ENCODE data around the gene MXD1.
A peak's percentile ranks its signal among the peaks of the same experiment; 100 is the strongest.
"Not testable (repeated sequence)": the region's sequence is repeated elsewhere in the genome, so short reads cannot be mapped to it uniquely, and the experiment has no call there.

MXD1 gene

DNA sequence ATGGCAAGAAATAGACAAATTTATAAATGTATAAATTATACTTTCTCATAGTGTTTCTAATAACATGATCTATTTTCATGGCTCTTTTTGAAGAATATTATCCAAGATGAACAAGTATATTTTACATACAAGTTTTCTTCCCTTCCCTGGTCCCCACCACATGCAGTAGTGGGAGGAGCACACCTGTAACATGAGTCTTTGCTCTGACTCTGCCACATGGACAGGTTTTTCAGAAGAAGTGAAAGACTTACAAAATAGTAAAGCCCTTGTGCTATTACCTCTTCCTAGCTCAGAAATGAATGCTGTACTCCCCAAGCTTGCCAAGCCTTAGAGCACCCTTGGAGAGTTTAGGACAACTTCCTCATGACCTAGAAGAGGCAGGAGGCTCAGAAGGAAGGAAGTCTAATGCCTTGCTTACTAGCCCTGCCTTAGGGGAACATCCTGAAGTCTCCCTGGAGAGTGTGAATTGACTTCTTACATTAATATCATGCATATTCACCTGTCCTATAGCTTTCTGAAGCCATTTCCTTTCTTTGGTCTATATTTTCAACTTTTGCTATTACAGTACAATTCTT, 18.4 kb downstream of the MXD1 start:
- DNase-seq (ENCODE audit: low spot score): no peak

DNA sequence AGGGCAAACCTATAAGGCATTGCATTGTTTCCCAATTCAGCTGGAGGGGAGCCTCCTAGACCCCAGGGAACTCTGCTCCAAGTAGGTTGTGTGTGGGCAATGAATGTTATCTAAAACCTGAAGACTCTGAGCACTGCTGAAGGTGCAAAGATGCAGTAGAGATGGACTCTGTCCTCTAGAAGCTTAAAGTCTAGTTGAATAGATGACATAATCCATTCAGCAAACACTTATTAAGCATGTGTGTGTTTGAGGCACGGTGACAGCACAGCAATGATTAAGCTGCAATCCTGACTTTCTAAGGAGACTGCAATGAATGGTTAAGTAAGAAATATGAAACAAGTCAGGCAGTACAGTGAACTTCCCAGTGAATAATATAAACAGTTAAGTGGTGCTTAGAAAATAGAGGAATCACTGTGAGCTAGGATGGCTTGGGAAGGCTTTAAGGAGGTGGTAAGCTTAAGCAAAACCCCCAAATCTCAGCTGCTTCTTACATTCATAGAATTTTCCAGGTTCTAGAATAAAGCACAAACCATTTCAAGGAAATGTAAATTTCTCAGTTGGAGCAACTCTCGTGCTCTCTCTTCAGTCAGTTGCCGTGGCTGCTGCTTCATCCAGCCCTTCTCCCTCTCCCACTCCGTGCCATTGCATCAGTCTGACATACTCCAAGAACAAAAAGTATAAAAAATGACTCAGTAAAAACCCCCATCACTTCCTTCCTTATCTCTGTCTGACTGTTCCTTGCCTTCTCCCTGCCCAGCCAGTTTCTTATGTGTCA, 19.1 kb downstream of the MXD1 start:
- DNase-seq (ENCODE audit: low spot score): no peak

DNA sequence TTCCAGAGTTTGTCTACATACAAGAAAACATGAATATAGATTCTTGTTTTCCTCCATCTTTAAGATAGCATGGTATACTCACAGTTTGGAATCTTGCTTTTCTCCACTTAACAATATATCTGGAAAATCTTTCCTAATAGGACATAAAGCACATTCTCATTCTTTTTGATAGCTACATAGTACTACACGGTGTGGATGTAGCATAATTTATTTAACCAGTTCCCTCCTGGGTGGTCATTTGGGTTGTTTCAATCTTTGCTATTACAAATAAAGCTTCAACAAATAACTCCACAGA, 19.7 kb downstream of the MXD1 start:
- no peak for DNase-seq (ENCODE audit: low spot score)

DNA sequence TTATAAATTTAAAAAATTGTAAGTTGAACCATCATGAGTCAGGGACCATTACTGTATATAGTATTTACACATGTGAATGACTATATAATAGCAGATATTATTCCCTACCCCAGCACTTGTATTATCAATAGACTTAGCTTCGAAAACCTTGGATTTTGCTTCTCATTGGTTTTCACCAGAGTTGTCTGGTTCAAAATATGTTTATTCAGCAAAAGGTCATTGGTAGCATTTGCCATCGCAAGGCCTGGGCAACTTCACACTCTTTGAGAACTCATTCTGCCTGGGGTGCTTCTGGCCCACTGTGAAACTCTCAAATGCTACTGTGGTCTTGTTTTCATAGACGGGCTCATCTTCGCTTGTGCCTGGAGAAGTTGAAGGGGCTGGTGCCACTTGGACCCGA, 20.1 kb downstream of the MXD1 start:
- DNase-seq (ENCODE audit: low spot score): no peak

DNA sequence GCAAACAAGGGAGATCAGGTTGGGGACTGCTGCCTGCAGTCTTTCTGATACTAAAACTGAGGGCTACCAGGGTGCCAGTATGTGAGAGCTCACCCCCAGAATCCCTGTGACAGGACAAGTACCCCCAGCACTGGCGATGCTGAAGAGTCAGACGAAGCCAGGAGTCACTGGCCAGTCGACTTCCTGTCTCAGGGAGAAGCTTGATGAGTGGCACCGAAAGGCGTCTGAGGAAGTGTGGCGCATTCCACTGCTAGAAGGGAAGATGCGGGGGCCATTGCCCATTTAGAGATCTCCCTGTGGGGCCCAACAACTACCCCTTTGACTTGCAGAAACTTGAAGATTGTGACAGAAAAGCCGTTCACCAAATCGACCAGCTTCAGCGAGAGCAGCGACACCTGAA, 22.0 kb downstream of the MXD1 start:
- DNase-seq (ENCODE audit: low spot score): no peak

DNA sequence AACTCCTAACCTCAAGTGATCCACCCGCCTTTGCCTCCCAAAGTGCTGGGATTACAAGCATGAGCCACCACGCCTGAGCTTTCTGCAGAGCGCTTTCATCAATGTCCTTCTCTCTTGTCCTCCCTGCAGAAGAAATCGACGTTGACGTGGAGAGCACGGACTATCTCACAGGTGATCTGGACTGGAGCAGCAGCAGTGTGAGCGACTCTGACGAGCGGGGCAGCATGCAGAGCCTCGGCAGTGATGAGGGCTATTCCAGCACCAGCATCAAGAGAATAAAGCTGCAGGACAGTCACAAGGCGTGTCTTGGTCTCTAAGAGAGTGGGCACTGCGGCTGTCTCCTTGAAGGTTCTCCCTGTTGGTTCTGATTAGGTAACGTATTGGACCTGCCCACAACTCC, 23.1 kb downstream of the MXD1 start:
- DNase-seq (ENCODE audit: low spot score): no peak

DNA sequence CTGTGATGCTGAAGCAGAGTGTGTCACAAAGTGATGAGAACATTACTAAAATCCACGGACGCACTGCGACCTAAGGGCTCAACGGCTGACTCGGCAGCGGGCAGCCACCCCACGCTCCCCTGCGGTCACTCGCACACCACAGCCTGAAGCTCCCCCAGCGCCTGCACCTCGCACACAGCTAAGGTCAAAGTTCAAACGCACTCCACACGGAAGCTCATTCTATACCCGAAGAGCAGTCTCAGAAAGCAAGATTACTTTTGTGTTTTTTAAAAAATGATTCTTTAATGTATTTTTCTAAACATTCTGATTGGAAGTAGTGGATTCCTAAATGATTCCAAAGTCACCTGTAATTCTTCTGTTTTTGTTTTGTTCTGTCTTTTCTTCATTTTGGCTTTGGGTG, 24.8 kb downstream of the MXD1 start:
- no peak for DNase-seq (ENCODE audit: low spot score)

DNA sequence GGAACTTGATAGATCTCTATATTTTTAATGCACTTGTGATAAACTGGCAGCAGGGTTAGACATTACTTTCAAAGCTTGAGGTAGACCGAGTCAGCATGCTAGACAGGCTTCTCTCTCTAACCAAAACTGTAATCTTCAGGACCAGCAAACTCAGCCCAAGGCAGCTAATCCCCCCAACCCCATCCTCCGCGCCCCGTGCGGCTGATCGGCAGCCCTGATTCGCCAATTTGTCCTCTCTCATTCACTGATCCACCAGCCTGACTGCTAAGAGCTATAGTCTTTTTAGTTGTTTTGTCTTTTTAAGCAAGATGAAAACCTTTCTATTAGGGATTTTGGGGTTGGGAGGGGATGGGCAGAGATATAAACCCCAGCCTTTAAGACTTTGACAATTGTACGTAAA, 25.8 kb downstream of the MXD1 start:
- DNase-seq (ENCODE audit: low spot score): no peak

DNA sequence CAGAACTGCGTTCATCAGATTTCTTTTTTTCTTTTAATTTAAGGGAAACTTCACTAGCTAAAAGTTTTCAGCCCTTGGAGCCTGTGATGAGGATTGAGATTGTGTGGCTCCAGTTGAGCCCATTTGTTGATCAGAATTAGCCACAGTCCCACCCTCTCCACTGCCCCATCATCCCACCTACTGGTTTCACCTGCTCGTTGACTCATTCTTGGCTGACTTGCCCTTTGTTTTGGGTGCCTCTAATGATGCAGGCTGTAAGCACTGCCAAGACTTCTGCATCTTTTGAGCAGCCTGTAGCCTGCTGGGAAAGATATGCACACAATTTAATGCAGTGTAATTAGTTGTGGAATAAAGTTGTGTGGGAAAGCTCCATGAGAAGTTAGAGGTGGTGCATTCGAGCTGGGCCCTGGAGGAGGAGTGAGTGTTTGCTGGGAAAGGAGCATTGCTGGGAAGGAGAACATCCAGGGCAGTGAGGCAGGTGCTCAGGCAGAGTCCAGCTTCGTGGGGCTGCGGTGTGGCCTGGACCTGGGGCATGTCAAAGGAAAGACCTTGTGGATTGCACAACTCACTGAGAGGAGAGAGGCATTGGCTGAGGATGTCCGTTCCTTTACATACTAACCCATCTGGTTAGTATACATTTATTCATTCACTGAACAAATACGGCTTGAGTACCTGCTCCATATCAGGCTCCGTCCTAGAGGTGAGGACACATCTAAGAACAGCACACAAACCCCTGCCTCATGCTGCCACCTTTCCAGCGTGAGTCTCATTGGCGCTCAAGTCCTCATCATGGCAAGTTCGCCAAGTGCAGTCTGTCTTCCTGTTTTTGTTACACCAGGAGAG, 28.3 kb downstream of the MXD1 start:
- DNase-seq (ENCODE audit: low spot score): no peak

DNA sequence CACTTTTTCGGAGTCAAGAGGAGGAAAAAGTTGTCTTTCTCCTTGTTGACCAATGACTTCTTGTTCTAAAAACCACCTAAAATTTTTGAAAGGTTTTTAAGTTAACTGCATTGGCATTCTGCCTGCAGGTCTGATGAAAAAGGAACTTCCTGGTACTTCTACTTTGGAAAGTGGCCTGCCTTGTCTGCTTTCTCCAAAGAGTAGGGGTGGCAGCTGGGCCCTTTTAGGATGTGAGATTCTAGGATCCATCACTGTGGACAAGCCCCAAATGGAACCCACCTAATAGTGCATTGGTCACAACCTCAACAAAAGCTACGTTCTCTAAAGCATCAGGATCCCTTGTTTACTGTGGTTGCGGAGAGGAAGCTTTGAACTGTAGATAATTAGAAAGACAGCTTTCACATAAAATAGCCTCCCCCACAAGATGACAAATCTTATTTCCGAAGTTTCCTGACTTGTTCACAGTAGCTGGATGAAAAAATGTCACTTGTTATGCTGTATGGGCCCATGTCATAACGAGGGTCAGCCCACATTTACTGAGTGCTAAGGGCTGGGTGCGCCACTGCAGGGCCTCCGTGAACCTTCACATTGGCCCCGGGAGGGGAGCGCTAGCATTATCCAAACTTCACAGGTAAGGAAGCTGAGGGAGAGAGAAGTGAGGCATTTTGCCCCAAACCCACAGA, 29.1 kb downstream of the MXD1 start:
- no peak for DNase-seq (ENCODE audit: low spot score)

DNA sequence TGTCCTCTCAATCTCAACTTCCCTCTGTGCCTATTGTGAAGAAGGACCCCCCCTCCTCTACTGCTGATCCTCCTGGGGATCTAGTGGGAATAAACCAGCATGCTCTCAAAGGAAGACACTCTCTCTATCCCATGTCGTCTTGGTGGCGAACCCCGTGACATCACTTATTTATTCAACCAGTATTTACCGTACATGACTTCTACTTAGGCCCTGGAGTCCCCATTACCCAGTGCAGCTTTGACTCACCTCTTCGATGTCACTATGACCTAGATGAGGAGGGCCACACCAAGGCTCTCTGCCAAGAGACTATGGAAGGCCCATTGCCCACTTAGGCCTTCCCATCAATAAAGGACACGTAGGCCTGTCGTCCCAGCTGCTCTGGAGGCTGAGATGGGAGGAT, 29.8 kb downstream of the MXD1 start:
- no peak for DNase-seq (ENCODE audit: low spot score)

DNA sequence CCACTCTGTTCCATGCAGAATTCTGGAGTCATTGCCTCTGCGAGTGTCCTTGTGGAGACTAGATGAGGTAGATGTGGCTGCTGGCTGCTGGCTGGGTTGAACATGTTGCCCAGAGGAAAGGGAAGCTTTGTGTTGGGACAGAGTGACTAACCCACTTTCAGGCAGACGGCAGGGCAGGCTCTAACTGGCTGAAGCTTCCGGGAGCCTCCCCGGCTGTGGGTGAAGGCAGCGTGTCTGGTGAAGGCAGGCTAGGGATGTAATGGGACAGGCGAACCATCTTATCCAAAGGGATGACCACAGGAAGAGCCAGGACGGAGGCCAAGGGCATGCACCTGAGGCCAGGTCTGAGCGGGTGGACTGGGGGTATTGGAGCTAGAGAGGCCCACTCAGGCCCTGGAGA, 30.5 kb downstream of the MXD1 start:
- DNase-seq (ENCODE audit: low spot score): no peak

DNA sequence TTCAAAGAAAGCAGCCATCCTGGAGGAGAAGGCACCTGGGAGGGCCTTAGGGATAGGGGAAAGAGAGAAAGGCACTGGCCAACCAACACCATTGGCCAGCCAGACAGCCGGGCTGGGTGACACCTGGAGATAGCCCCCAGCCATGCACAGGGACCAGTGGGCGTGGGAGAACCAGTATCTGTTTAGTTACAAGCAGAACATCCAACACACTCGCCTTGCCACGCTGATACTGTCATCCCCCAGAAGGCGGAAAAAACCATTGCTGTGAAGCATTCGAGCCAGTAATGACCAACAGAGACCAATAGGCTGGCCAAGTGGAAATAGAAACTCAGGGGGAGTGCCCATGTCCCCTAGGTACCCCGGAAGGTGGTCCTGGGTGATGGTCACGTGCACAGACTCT, 31.0 kb downstream of the MXD1 start:
- DNase-seq (ENCODE audit: low spot score): no peak

DNA sequence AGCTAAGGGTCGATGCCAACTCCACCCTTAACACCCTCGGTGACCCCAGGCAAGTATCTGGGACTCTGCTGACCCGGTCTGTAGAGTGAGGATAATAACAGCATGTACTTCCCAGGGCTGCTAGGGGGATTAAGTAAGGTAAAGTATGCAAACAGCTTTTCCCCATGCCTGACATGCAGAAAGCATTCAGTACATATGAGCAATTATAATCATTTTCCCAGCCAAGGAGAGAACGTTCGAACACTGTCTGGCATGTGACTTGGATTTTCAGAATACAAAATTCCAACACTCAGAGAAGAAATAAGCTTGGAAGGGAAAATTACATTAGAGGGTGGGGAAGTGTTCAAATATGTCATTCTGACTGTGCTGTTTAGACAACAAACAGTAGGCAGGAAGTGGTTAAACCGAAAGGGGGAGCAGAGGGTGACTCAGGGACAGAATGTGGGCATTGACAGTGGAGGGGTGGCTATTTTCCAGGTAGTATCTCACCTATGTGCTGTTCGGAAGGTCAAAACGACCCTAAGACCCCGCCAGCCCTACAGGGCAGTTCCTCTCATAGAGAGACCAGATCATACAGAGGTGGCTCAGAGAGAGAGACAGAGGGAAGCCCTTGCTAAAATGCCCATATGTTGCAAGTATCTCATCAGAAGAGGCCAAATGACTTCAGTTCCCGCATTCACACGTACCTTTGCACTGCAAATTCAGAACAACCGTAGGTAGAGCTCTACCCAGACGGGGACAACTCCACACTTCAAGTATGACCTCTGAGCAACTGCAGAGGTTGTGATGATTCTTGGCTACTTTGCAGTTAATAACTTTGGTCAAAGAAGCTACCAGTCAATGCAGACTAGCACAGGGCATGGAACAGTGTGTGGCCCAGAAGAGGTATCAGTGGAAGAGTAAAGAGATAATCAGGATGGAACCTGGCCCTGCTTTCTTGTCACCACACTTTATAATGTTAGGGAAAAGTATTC, 31.7 kb downstream of the MXD1 start:
- peak; percentile 49 for DNase-seq (ENCODE audit: low spot score)

DNA sequence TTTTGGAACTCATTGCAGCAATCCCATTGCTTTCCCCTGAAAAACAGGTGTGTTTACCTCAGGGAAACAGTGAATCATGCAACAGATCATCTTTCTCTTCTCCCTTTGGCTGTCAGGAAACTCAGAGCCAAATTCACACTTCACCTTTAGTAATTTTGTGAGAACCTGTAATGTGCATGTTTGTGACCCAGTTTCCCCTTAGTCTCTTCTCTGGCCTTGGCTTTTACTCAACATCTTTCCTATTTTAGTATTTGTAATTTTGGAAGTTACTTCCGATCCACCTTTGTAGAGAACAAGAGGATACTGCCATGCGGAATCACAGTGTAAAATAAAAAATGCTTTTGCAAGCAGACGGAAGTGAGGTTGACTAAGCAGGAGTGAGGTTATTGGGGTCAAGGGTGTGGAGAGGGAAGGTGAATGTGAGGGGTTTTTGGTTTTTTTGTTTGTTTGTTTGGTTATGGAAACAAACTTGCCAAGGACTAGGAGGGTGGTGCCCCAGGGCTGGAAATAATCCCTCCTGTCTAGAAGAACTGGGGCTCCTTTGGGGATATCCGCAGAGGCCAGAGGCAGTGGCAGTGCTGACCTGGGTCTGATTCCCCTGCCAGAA, 32.5 kb downstream of the MXD1 start:
- no peak for DNase-seq (ENCODE audit: low spot score)

DNA sequence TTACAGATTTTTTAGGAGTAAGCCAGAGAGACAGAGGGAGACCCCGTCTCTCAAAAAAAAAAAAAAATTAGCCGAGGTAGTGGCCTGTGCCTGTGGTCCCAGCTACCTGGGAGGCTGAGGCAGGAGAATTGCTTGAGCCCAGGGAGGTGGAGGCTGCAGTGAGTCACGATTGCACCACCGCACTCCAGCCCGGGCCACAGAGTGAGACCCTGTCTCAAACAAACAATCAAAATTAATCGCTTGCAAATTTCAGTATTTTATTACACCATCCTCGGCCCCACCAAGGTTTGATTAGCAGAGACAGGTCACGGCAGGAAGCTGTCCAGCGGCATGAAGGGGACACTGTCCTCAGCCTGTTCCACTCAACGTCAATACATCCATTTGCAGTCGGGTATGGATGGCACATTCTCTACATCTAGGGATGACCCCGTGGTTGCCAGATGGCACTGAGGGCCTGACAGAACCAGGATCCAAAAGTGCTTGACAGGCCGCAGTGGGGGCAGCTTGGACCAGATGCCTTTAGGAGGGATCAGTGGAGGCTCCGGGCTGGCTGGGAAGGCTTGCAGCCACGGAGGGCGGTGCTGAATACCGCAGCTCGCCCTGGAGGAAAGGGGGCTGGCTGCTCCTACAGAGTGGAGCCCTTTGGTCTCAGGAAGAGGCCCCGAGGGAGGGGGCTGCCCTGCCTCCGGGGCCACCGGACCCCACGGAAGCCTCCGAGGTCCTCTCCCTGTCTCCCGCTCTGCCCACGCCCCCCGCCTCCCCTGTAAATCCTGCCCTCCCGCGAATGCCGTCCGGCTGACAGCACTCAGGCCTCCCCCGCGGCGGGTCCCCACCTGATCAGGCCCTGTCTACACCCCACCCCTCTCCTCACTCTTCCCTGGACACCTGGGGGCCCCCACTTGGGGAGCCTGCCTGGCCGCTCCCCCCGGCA, 33.4 kb downstream of the MXD1 start:
- DNase-seq (ENCODE audit: low spot score): no peak

DNA sequence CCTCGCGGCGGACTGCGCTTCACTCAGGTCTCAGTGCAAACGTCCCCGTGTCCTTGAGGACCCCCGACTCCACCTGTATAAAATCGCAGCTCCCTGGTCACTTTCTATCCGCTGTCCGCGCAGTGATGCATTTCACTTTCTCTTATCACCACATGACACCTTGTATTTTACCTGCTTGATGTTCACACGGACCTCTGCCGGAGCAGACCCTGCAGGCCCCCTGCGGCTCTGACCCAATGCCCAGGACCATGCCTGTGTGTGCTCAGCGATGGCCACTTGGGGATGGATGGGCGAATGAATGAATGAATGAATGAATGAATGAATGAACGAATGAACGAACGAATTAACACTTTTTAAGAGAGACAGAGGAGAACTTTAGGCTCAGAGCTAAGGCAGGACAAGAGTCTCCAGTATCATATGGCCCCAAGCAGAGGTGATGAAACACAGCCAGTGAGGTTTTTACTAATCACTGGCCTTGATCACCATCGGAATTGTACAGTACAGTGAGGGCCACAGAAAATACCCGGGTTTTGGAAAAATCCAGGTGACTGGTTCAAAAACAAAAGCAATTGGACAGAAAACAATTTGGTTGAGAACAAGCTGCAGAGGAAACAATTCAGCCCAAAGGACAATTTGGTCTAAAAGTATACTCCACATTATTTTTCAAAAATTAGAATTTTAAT, 34.2 kb downstream of the MXD1 start:
- no peak for DNase-seq (ENCODE audit: low spot score)

DNA sequence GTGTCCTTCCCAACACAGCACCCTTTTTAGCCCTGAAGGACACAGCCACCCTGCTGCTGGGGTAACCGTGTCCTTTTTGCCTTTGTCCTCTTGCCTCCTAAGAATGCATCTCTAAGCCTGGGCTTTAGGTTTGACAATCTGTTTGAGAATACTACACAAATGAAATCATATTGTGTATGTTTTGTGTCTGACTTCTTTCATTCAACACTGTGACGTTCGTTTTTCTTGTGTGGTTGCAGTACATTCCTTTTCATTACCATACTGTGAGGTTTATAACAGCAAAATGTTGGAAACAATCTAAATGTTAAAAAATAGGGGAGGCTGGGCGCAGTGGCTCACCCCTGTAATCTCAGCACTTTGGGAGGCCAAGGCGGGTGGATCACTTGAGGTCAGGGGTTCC, 35.3 kb downstream of the MXD1 start:
- no peak for DNase-seq (ENCODE audit: low spot score)

DNA sequence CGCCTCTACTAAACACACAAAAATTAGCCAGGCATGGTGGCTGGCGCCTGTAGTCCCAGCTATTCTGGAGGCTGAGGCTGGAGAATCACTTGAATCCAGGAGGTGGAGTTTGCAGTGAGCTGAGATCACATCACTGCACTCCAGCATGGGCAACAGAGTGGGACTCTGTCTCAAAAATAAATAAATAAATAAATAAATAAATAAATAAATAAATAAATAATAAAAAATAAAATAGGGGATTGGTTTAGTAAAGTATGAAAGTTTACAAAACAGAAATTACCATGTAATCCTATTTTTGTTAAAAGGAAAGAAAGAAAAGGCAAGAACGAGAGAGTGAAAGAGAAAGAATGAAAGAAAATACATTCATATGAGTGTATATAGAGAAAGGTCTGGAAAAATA, 35.8 kb downstream of the MXD1 start:
- not testable (repeated sequence) for DNase-seq (ENCODE audit: low spot score)

Measured in HuH-7.5 (cell line).